Upper lobe of left lung (tissue), 6 donors: ENCODE measurements around the gene DHRS1. TPM values are rescaled to one million over a fixed set of nuclear protein-coding genes. Genes with fewer than 3 reads are reported as not detected.

Source experiments
- ATAC-seq, 2 donors: fragments of 200-7000 bp; cut with Tn5 transposase; one replicate each; pipeline ENCODE4 v1.9.1; 2022; ENCODE audit warnings: mild to moderate bottlenecking in 2 of 2, moderate library complexity in 2 of 2; ENCODE audit not compliant: low FRiP score in 2 of 2
- DNase-seq, 2 donors: peaks; one replicate each; pipeline ENCODE4 v3.0.0-alpha.2; 2019 to 2020
- H3K27ac ChIP-seq, 4 donors: fragments of 200-600 bp; sonication (generic); one replicate each; pipeline ENCODE4 v1.5.1; 2016 to 2019
- H3K27me3 ChIP-seq, 4 donors: fragments of 200-600 bp; sonication (generic); one replicate each; pipeline ENCODE4 v1.5.1; 2017 to 2019
- H3K36me3 ChIP-seq, 4 donors: fragments of 200-600 bp; sonication (generic); one replicate each; pipeline ENCODE4 v1.5.1; 2016 to 2019
- H3K4me1 ChIP-seq, 4 donors: fragments of 200-600 bp; sonication (generic); one replicate each; pipeline ENCODE4 v1.5.1; 2018 to 2019
- H3K4me3 ChIP-seq, 4 donors: fragments of 200-600 bp; sonication (generic); one replicate each; pipeline ENCODE4 v1.5.1; 2017 to 2019; ENCODE audit warnings: mild to moderate bottlenecking in 2 of 4, moderate library complexity in 1 of 4
- H3K9me3 ChIP-seq, 4 donors: fragments of 200-600 bp; sonication (generic); one replicate each; pipeline ENCODE4 v1.5.1; 2018 to 2019
- CTCF ChIP-seq, 6 experiments: fragments of 450-650 bp in 4 of 6; fragments of 200-600 bp in 2 of 6; sonication (generic) in 2 of 6; IDR thresholded peaks; one replicate each; pipeline ENCODE4 v1.5.1; 2016 to 2019; ENCODE audit warnings: antibody characterized with exemption in 6 of 6
- EP300 ChIP-seq, 4 donors: sonication (generic); formaldehyde crosslinking; IDR thresholded peaks; one replicate each; pipeline ENCODE4 v1.5.1; 2017; ENCODE audit warnings: antibody characterized with exemption in 4 of 4, control low read depth in 2 of 4
- POLR2A ChIP-seq, 4 donors: fragments of 450-650 bp; IDR thresholded peaks; one replicate each; pipeline ENCODE4 v1.5.1; 2016 to 2017; ENCODE audit warnings: antibody characterized with exemption in 4 of 4, mild to moderate bottlenecking in 2 of 4
- POLR2AphosphoS5 ChIP-seq, 2 donors: sonication (generic); formaldehyde crosslinking; IDR thresholded peaks; one replicate each; pipeline ENCODE4 v1.5.1; 2017; ENCODE audit warnings: antibody characterized with exemption in 2 of 2
- WGBS, 2 donors: methylation state at CpG; one replicate each; pipeline ENCODE4 v1.1.5; 2017 to 2018; 5-methylcytosine and 5-hydroxymethylcytosine counted together
- total RNA-seq, 6 donors: library from RNA; depleted of rRNA in 4 of 6; stranded (reverse); fragments of >200 nt in 4 of 6; gene quantifications; one replicate each; pipeline versions ENCODE4 v1.1.0 to v1.2.1, GENCODE V29; 2016 to 2021
- donor health status: DM: no; HTN: no; CAD: no; lungs with moderate emphysema.
- donor health status: DM: no; HTN: yes; CAD: no; lungs with severe emphysema.

The DHRS1 gene
- total RNA-seq, 6 donors from 2014 or later, result 23.0 to 60.3 (median 32.8) TPM

- DNase-seq (no peak), ATAC-seq (no peak)
- WGBS, 2 donors, result 75 to 87% methylated on average over 11 of the region's 11 CpGs
- H3K4me3 ChIP-seq, result no peak overlapping the region
- peaks cover 0 to 12% (median 5%) of the 10 kb centered on the region in 4 donors for H3K4me1 ChIP-seq
- TF ChIP-seq POLR2A (IDR thresholded peaks at IDR 0.05) (no peak), CTCF (IDR thresholded peaks at IDR 0.05) (no peak), EP300 (IDR thresholded peaks at IDR 0.05) (no peak), POLR2AphosphoS5 (IDR thresholded peaks at IDR 0.05) (no peak)
- H3K27ac ChIP-seq, result no peak overlapping the region
- H3K36me3 ChIP-seq, result peaks cover 0 to 4% (median 3%) of the 10 kb centered on the region in 4 donors
- no peaks in the 10 kb centered on the region for H3K27me3 ChIP-seq
- H3K9me3 ChIP-seq, result no peaks in the 10 kb centered on the region
Measured at GRCh38 chr14:24284501-24285035, 15.0 kb downstream of the DHRS1 start.

DNA sequence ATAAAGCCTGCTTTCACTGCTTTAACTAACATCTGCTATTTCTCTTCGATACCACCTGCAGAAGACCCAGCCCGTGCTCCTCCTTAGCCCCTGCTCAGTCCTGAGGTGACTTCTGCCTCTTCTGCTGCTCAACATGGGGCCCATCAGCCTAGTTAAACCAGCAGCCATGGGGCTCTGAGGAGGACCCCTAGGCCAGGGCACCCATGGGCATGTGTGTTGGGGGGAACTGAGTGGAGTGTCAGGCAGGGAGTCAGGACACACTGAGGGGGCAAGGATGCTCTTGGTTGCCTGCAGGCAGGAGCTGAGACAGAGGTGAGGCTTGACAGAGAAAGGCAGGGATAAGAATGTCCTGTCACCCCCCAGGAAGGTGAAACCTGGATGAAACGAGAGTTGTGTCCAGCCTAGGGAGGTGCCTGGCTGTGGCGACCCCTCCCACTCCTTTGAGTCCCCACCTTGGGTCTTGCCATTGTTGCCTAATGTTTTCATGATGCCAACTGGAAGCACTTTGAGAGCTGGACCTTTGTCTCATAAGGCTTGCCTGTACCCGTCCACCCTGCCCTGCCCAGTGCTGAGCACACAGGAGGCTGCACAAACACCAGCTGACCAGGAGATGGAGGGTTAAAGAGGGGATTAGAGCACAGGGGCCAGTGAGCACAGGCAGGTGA lies 15.7 kb downstream of the DHRS1 start:
- 86 to 90% methylated on average over 5 of the region's 5 CpGs for WGBS, 2 donors
- TF ChIP-seq POLR2AphosphoS5 (IDR thresholded peaks at IDR 0.05), result no peak
- TF ChIP-seq POLR2A (IDR thresholded peaks at IDR 0.05), result no peak
- no peak for TF ChIP-seq CTCF (IDR thresholded peaks at IDR 0.05)
- TF ChIP-seq EP300 (IDR thresholded peaks at IDR 0.05), result no peak

GRCh38 chr14:24282736-24283135 lies 16.8 kb downstream of the DHRS1 start:
- no peak for ATAC-seq
- peaks cover 8 to 27% (median 10%) of the 10 kb centered on the region in 4 donors for H3K4me1 ChIP-seq
- no peak for DNase-seq
- no peak overlapping the region for H3K27ac ChIP-seq
- no peak overlapping the region for H3K4me3 ChIP-seq
- no peaks in the 10 kb centered on the region for H3K27me3 ChIP-seq
- H3K9me3 ChIP-seq, result no peaks in the 10 kb centered on the region
- no peaks in the 10 kb centered on the region for H3K36me3 ChIP-seq
- no peak for TF ChIP-seq POLR2AphosphoS5 (IDR thresholded peaks at IDR 0.05)
- no peak for TF ChIP-seq POLR2A (IDR thresholded peaks at IDR 0.05)
- TF ChIP-seq CTCF (IDR thresholded peaks at IDR 0.05), result no peak
- no peak for TF ChIP-seq EP300 (IDR thresholded peaks at IDR 0.05)
- WGBS, 2 donors, result 86 to 87% methylated on average over 2 to 3 of the region's 3 CpGs

More for the DNA sequence above, 15.7 kb downstream of the DHRS1 start:
- H3K9me3 ChIP-seq, result no peaks in the 10 kb centered on the region
- ATAC-seq (no peak), DNase-seq (no peak)
- H3K27me3 ChIP-seq, result no peaks in the 10 kb centered on the region
- H3K4me3 ChIP-seq, result no peak overlapping the region
- no peak overlapping the region for H3K27ac ChIP-seq
- H3K36me3 ChIP-seq, result no peaks in the 10 kb centered on the region
- peaks cover 3 to 18% (median 7%) of the 10 kb centered on the region in 4 donors for H3K4me1 ChIP-seq

DNA sequence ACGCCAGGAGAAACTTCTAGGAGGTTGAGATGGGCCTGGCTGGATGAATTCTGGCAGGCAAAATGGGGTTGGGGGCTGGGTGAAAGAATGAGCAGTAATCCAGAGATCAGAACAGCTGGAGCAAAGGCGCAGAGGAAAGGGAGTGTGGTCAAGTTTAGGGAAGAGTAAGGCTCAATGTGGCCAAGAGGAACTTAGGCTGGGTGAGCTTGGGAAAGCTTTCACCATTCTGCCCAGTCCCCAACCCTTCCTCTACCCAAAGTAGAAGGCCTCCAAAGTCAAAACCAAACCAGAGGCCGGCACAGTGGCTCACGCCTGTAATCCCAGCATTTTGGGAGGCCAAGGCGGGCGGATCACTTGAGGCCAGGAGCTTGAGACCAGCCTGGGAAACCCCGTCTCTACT lies 17.9 kb downstream of the DHRS1 start:
- Histone ChIP-seq H3K4me1 (peaks cover 8 to 27% (median 16%) of the 10 kb centered on the region in 4 donors), H3K9me3 (no peaks in the 10 kb centered on the region), H3K27ac (peak overlapping the region in 1 of 4 donors; percentile 30), H3K27me3 (no peaks in the 10 kb centered on the region), H3K36me3 (no peaks in the 10 kb centered on the region), H3K4me3 (no peak overlapping the region)
- WGBS, 2 donors, result 88 to 90% methylated on average over 7 of the region's 7 CpGs
- TF ChIP-seq EP300 (IDR thresholded peaks at IDR 0.05), result no peak
- no peak for TF ChIP-seq CTCF (IDR thresholded peaks at IDR 0.05)
- no peak for TF ChIP-seq POLR2A (IDR thresholded peaks at IDR 0.05)
- TF ChIP-seq POLR2AphosphoS5 (IDR thresholded peaks at IDR 0.05), result no peak
- peak in 1 of 2 donors; percentile 51 for ATAC-seq
- no peak for DNase-seq
